ENCODE data around the gene TGFBRAP1.

The TGFBRAP1 gene

GRCh38 chr2:105237045-105237765, 92.3 kb downstream of the TGFBRAP1 start:
- Histone ChIP-seq H3K9me3 (ENCODE audit: control insufficient read depth, insufficient read depth, low read length) (no peaks in the 10 kb centered on the region), H3K36me3 (ENCODE audit: control insufficient read depth, insufficient read depth, low read length) (no peaks in the 10 kb centered on the region), H3K27me3 (ENCODE audit: control insufficient read depth, insufficient read depth, low read length) (peaks cover 12% of the 10 kb centered on the region), H3K9ac (ENCODE audit: low read depth, low read length) (no peak overlapping the region), H3K4me3 (ENCODE audit: low read depth, low read length) (no peak overlapping the region), H3K27ac (ENCODE audit: low read depth, low read length) (no peak overlapping the region), H3K4me1 (ENCODE audit: control insufficient read depth, insufficient read depth, low read length) (peaks cover 5% of the 10 kb centered on the region; the same call in 1 of the 2 replicates)

GRCh38 chr2:105236060-105236424, 93.5 kb downstream of the TGFBRAP1 start:
- Histone ChIP-seq H3K4me1 (ENCODE audit: control insufficient read depth, insufficient read depth, low read length) (peaks cover 5% of the 10 kb centered on the region; the same call in 1 of the 2 replicates), H3K4me3 (ENCODE audit: low read depth, low read length) (no peak overlapping the region), H3K9me3 (ENCODE audit: control insufficient read depth, insufficient read depth, low read length) (no peaks in the 10 kb centered on the region), H3K27me3 (ENCODE audit: control insufficient read depth, insufficient read depth, low read length) (peaks cover 12% of the 10 kb centered on the region), H3K9ac (ENCODE audit: low read depth, low read length) (no peak overlapping the region), H3K36me3 (ENCODE audit: control insufficient read depth, insufficient read depth, low read length) (no peaks in the 10 kb centered on the region), H3K27ac (ENCODE audit: low read depth, low read length) (no peak overlapping the region)

- H3K4me3 ChIP-seq (ENCODE audit: low read depth, low read length): no peak overlapping the region
- no peak overlapping the region for H3K27ac ChIP-seq (ENCODE audit: low read depth, low read length)
- no peaks in the 10 kb centered on the region for H3K36me3 ChIP-seq (ENCODE audit: control insufficient read depth, insufficient read depth, low read length)
- peaks cover 12% of the 10 kb centered on the region for H3K27me3 ChIP-seq (ENCODE audit: control insufficient read depth, insufficient read depth, low read length)
- H3K9ac ChIP-seq (ENCODE audit: low read depth, low read length): no peak overlapping the region
- H3K4me1 ChIP-seq (ENCODE audit: control insufficient read depth, insufficient read depth, low read length): peaks cover 5% of the 10 kb centered on the region; the same call in 1 of the 2 replicates
- H3K9me3 ChIP-seq (ENCODE audit: control insufficient read depth, insufficient read depth, low read length): no peaks in the 10 kb centered on the region
These were observed 94.0 kb downstream of the TGFBRAP1 start for GRCh38 chr2:105235388-105236059.

GRCh38 chr2:105231232-105231619, 98.3 kb downstream of the TGFBRAP1 start:
- no peaks in the 10 kb centered on the region for H3K9me3 ChIP-seq (ENCODE audit: control insufficient read depth, insufficient read depth, low read length)
- H3K4me3 ChIP-seq (ENCODE audit: low read depth, low read length): no peak overlapping the region
- H3K27ac ChIP-seq (ENCODE audit: low read depth, low read length): no peak overlapping the region
- no peaks in the 10 kb centered on the region for H3K36me3 ChIP-seq (ENCODE audit: control insufficient read depth, insufficient read depth, low read length)
- H3K27me3 ChIP-seq (ENCODE audit: control insufficient read depth, insufficient read depth, low read length): no peaks in the 10 kb centered on the region
- H3K4me1 ChIP-seq (ENCODE audit: control insufficient read depth, insufficient read depth, low read length): no peaks in the 10 kb centered on the region; the same call in 1 of the 2 replicates
- H3K9ac ChIP-seq (ENCODE audit: low read depth, low read length): no peak overlapping the region

- Histone ChIP-seq H3K9me3 (ENCODE audit: control insufficient read depth, insufficient read depth, low read length) (no peaks in the 10 kb centered on the region), H3K4me3 (ENCODE audit: low read depth, low read length) (no peak overlapping the region), H3K4me1 (ENCODE audit: control insufficient read depth, insufficient read depth, low read length) (no peaks in the 10 kb centered on the region), H3K27me3 (ENCODE audit: control insufficient read depth, insufficient read depth, low read length) (no peaks in the 10 kb centered on the region), H3K36me3 (ENCODE audit: control insufficient read depth, insufficient read depth, low read length) (no peaks in the 10 kb centered on the region), H3K9ac (ENCODE audit: low read depth, low read length) (no peak overlapping the region), H3K27ac (ENCODE audit: low read depth, low read length) (no peak overlapping the region)
These were observed 105.1 kb downstream of the TGFBRAP1 start for GRCh38 chr2:105224444-105224843.

GRCh38 chr2:105220604-105221003, 108.9 kb downstream of the TGFBRAP1 start:
- H3K4me3 ChIP-seq (ENCODE audit: low read depth, low read length): no peak overlapping the region
- no peaks in the 10 kb centered on the region for H3K27me3 ChIP-seq (ENCODE audit: control insufficient read depth, insufficient read depth, low read length)
- H3K4me1 ChIP-seq (ENCODE audit: control insufficient read depth, insufficient read depth, low read length): no peaks in the 10 kb centered on the region
- no peak overlapping the region for H3K27ac ChIP-seq (ENCODE audit: low read depth, low read length)
- H3K9ac ChIP-seq (ENCODE audit: low read depth, low read length): no peak overlapping the region
- no peaks in the 10 kb centered on the region for H3K9me3 ChIP-seq (ENCODE audit: control insufficient read depth, insufficient read depth, low read length)
- no peaks in the 10 kb centered on the region for H3K36me3 ChIP-seq (ENCODE audit: control insufficient read depth, insufficient read depth, low read length)

GRCh38 chr2:105215586-105216192, 113.8 kb downstream of the TGFBRAP1 start:
- no peak overlapping the region for H3K9ac ChIP-seq (ENCODE audit: low read depth, low read length)

More at GRCh38 chr2:105215586-105216192, 113.8 kb downstream of the TGFBRAP1 start:
- no peaks in the 10 kb centered on the region for H3K27me3 ChIP-seq (ENCODE audit: control insufficient read depth, insufficient read depth, low read length)
- H3K4me3 ChIP-seq (ENCODE audit: low read depth, low read length): no peak overlapping the region
- no peaks in the 10 kb centered on the region for H3K4me1 ChIP-seq (ENCODE audit: control insufficient read depth, insufficient read depth, low read length)
- no peak overlapping the region for H3K27ac ChIP-seq (ENCODE audit: low read depth, low read length)
- peaks cover 3% of the 10 kb centered on the region for H3K9me3 ChIP-seq (ENCODE audit: control insufficient read depth, insufficient read depth, low read length)
- H3K36me3 ChIP-seq (ENCODE audit: control insufficient read depth, insufficient read depth, low read length): no peaks in the 10 kb centered on the region

All from HUES48 (cell line).